Lung (tissue), 12 donors: ENCODE measurements around the gene LRRC1. TPM values are rescaled to one million over a fixed set of nuclear protein-coding genes. Genes with fewer than 3 reads are reported as not detected.

Experiments used
- ATAC-seq: fragments of 200-7000 bp; cut with Tn5 transposase; one replicate; pipeline ENCODE4 v1.9.1; 2020; ENCODE audit warnings: moderate number of reproducible peaks; ENCODE audit not compliant: insufficient read depth, low FRiP score
- DNase-seq, 3 donors: peaks; one replicate each; pipeline ENCODE4 v3.0.0-alpha.2; 2013 to 2017
- H3K27ac ChIP-seq, 2 donors: one replicate each; pipeline ENCODE4 v1.5.1; 2013; ENCODE audit warnings: mild to moderate bottlenecking in 2 of 2, moderate library complexity in 2 of 2, control low read depth in 1 of 2, inconsistent platforms in 1 of 2, low read depth in 1 of 2, low read length in 1 of 2
- H3K27me3 ChIP-seq, 3 donors: one replicate each; pipeline ENCODE4 v1.5.1; 2013; ENCODE audit warnings: low read length in 2 of 3; ENCODE audit not compliant: control insufficient read depth in 3 of 3, insufficient read depth in 3 of 3
- H3K36me3 ChIP-seq, 4 donors: one replicate each; pipeline ENCODE4 v1.5.1; 2013; ENCODE audit warnings: low read length in 4 of 4, mild to moderate bottlenecking in 1 of 4, moderate library complexity in 1 of 4; ENCODE audit not compliant: control insufficient read depth in 4 of 4, insufficient read depth in 4 of 4
- H3K4me1 ChIP-seq, 5 donors: one replicate each; pipeline ENCODE4 v1.5.1; 2013; ENCODE audit warnings: low read length in 5 of 5, mild to moderate bottlenecking in 2 of 5, moderate library complexity in 1 of 5; ENCODE audit not compliant: control insufficient read depth in 5 of 5, insufficient read depth in 5 of 5
- H3K4me3 ChIP-seq: one replicate; pipeline ENCODE4 v1.5.1; 2013; ENCODE audit warnings: mild to moderate bottlenecking, control low read depth, moderate library complexity
- H3K9ac ChIP-seq, 2 donors: one replicate each; pipeline ENCODE4 v1.5.1; 2013; ENCODE audit warnings: low read length in 2 of 2, control low read depth in 1 of 2; ENCODE audit not compliant: insufficient read depth in 1 of 2
- H3K9me3 ChIP-seq, 4 donors: one replicate each; pipeline ENCODE4 v1.5.1; 2013; ENCODE audit warnings: low read length in 3 of 4, mild to moderate bottlenecking in 1 of 4, moderate library complexity in 1 of 4; ENCODE audit not compliant: control insufficient read depth in 4 of 4, insufficient read depth in 3 of 4
- WGBS, 2 donors: extraction: QIAGEN DNeasy Blood & Tissue Kit; methylation state at CpG; one replicate each; pipeline ENCODE4 v1.1.7; 2013; 5-methylcytosine and 5-hydroxymethylcytosine counted together
- polyA plus RNA-seq, 2 donors: library from polyadenylated mRNA; stranded (reverse); fragments of 200-250 nt; gene quantifications; one replicate each; pipeline ENCODE4 v1.2.1, GENCODE V29; 2013
- total RNA-seq, 2 donors: library from RNA; depleted of rRNA in 1 of 2; stranded (reverse); fragments of >200 nt in 1 of 2; gene quantifications; one replicate each; pipeline ENCODE4 v1.2.1, GENCODE V29; 2014 to 2021
- TF ChIP-seq, protein P1 (sequence below): IDR thresholded peaks from 2 replicates; pipeline ENCODE4 v1.5.1; 2012; ENCODE audit warnings: mild to moderate bottlenecking; ENCODE audit errors: control extremely low read depth, extremely low read depth
- donor health status: control.
- donor health status: control.
- donor health status: Bipolar disorder and iron deficiency.
- donor health status: healthy.
- donor health status: DM: yes; HTN: yes; CAD: no.

The LRRC1 gene
- total and polyA plus RNA-seq, 4 donors, result 4.8 to 19.9 (median 9.9) TPM

DNA sequence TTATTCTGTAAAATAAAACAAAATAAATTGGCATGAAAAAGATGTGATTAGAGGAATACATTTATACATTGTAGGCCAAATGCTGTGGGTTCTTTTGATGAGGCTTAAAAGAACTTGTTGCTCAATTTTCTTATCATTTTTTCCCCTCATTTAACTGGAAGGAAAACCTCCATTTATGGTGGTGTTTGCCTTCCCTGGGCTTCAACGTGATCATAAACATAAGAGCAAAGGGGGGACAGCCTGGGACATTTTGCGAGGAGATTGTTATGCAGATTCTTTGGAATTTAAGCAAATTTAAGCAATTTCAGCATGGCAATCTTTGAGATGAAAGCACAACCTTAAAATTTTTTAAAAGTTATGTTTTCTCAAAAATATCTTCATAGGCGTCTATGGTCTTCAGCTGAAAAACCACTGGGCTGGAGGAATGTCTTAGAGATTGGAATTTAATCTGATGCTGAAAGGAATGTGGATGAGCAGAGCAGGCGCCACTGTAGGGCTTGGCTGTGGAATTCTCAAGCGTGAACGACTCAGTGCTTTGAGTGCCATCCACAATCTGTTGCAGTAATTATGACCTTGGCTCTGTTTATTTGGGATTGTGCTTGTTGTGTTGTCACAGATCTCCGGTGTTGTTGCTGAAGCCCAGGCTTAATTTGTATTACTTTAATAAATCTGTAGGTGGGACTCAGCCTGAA is 167.0 kb downstream of the LRRC1 start:
- 56 to 76% methylated on average over 7 of the region's 7 CpGs for WGBS, 2 donors
- ATAC-seq, result no peak
- Histone ChIP-seq H3K27ac (no peak overlapping the region), H3K27me3 (no peaks in the 10 kb centered on the region), H3K36me3 (no peaks in the 10 kb centered on the region), H3K9ac (no peak overlapping the region), H3K4me3 (no peak overlapping the region), H3K4me1 (peaks cover 0 to 5% (median 0%) of the 10 kb centered on the region in 5 donors), H3K9me3 (no peaks in the 10 kb centered on the region)
- TF ChIP-seq, protein P1, sequence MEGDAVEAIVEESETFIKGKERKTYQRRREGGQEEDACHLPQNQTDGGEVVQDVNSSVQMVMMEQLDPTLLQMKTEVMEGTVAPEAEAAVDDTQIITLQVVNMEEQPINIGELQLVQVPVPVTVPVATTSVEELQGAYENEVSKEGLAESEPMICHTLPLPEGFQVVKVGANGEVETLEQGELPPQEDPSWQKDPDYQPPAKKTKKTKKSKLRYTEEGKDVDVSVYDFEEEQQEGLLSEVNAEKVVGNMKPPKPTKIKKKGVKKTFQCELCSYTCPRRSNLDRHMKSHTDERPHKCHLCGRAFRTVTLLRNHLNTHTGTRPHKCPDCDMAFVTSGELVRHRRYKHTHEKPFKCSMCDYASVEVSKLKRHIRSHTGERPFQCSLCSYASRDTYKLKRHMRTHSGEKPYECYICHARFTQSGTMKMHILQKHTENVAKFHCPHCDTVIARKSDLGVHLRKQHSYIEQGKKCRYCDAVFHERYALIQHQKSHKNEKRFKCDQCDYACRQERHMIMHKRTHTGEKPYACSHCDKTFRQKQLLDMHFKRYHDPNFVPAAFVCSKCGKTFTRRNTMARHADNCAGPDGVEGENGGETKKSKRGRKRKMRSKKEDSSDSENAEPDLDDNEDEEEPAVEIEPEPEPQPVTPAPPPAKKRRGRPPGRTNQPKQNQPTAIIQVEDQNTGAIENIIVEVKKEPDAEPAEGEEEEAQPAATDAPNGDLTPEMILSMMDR, result no peak
- DNase-seq, result peak in 2 of 3 donors; percentile 10 to 33

DNA sequence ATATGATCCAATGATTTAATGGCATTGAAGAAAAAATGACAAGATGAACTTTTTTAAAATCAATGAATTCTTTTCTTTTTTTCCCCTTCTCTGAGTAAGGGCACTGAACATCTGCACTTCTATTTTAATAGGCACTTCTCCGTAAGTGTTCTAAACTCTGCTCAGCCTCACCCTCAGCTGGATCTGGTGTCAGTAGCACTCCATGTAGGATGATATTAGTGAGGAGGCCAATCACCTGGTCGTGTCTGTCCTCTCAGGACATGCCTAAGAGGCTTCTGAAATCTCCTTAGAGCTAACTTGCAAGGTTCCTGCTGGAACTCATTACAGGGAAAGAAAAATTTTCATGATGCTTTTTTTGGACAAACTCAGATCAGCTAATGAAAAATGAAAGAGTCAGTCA is 167.8 kb downstream of the LRRC1 start:
- H3K27ac ChIP-seq, result no peak overlapping the region
- ATAC-seq (no peak), DNase-seq (no peak)
- no peaks in the 10 kb centered on the region for H3K9me3 ChIP-seq
- no peak overlapping the region for H3K9ac ChIP-seq
- no peak overlapping the region for H3K4me3 ChIP-seq
- peaks cover 0 to 5% (median 0%) of the 10 kb centered on the region in 5 donors for H3K4me1 ChIP-seq
- no peaks in the 10 kb centered on the region for H3K27me3 ChIP-seq
- no peaks in the 10 kb centered on the region for H3K36me3 ChIP-seq
- 68 to 85% methylated on average over 2 of the region's 2 CpGs for whole genome bisulfite sequencing, 2 donors
- TF ChIP-seq, protein P1, result no peak

DNA sequence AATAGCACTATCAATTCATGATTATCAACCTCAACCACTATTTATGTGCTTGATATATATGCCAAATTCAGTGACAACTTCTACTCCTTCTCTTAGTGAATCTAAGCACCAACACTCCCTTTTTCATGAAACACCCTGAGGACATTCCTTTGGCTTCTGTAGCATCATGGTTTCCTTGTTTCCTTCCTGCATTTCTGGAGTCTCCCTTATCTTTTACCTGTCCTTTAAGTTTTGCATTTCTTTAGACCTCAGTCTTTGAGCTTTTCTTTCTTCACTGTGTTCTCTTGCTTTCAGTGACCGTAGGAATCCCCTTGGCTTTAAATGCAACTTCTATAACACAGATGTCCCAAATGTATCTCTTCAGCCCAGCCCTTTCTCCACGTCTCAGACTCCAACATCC is 172.6 kb downstream of the LRRC1 start:
- H3K4me3 ChIP-seq, result no peak overlapping the region
- no peaks in the 10 kb centered on the region for H3K27me3 ChIP-seq
- H3K4me1 ChIP-seq, result peaks cover 0 to under 1% (median 0%) of the 10 kb centered on the region in 5 donors
- no peaks in the 10 kb centered on the region for H3K9me3 ChIP-seq
- no peak for DNase-seq
- TF ChIP-seq, protein P1, result no peak
- H3K27ac ChIP-seq, result no peak overlapping the region
- 72 to 80% methylated on average over 2 of the region's 2 CpGs for WGBS, 2 donors
- ATAC-seq, result no peak
- H3K36me3 ChIP-seq, result no peaks in the 10 kb centered on the region
- H3K9ac ChIP-seq, result no peak overlapping the region

Other genes with a start within 250 kb of the LRRC1 start
- gene GCLC, start 249.9 kb upstream of the LRRC1 start, total RNA-seq, result 10 to 100 TPM; 28.0 to 40.0 TPM
- gene GCLC, start 249.9 kb upstream of the LRRC1 start, polyA plus RNA-seq, result 10 to 100 TPM; 13.2 to 17.8 TPM
- gene KLHL31, start 129.2 kb upstream of the LRRC1 start, total RNA-seq, result 1 to 10 TPM in 1 of 2 donors, under 1 TPM in 1; 0.28 to 2.5 TPM
- gene KLHL31, start 129.2 kb upstream of the LRRC1 start, polyA plus RNA-seq, result under 1 TPM; 0.07 to 0.28 TPM